HG03095 (cell line): Measurements from ENCODE around the gene GRID1.
"Not testable (repeated sequence)": the region's sequence is repeated elsewhere in the genome, so short reads cannot be mapped to it uniquely, and the experiment has no call there.

Experiments used
- ATAC-seq: cut with Tn5 transposase; IDR thresholded peaks from one replicate; pipeline ENCODE4 v1.9.1; 2021; ENCODE audit warnings: moderate library complexity; ENCODE audit not compliant: unreplicated experiment

Gene GRID1

DNA sequence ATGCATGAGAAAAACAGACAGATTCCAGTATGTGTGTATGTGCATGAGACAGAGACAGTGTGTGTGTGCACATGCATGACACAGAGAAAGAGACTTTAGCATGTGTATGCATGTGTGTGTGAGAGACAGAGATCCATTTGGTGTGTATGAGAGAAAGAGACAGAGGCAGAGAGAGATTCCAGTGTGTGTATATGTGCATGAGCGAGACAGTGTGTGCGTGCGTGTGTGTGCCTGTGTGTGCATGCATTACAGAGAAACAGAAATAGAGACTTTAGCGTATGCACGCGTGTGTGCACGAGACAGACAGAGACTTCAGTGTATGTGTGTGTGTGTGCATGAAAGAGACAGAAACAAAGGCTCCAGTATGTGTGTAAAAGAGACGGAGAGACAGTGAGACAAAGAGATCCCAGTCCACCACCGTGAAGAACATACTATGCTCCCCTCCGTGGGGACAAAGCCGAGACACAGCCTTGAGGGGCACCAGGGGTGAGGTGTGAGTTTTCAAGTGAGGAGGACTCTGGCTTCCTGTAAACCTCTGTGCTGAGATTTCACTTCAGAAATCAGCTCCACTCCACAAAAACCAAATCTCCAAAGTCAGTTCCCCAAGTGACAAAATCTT lies 188.9 kb downstream of the GRID1 start:
- no peak for ATAC-seq

- ATAC-seq = no peak
Measured at GRCh38 chr10:86176850-86177536, 189.6 kb downstream of the GRID1 start.

DNA sequence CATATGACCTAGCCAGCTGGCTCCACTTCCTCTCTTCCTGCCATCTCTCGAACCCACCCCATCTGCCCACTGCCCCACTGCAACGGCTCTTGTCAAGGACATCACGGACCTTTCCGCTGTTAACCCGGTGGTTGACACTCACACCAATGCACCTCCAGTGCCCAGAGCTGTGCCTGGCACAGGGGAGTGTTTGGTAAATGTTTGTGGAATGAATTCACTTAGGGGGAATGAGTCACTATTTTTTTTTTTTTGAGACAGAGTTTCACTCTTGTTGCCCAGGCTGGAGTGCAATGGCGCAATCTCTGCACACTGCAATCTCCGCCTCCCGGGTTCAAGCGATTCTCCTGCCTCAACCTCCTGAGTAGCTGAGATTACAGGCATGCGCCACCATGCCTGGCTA lies 191.1 kb downstream of the GRID1 start:
- ATAC-seq = not testable (repeated sequence)

DNA sequence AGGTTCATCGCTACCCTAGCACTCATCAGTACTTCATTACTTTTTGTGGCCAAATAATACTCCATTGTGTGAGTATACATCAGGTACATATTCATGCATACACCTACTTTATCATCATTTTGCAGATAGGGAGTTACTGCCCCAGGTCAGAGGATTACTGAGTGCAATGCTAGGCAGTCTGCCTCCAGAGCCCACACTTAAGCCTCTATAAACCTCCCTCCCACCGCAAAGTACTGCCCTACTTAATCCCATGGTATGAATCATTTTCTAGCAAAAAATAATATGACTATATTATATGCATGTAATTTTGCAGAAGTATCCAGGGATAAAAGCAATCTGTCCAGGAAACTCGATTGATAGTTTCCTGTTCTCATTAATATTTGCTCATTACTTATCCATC lies 194.3 kb downstream of the GRID1 start:
- no peak for ATAC-seq

- ATAC-seq = no peak
Measured at GRCh38 chr10:86170255-86171108, 196.1 kb downstream of the GRID1 start.

DNA sequence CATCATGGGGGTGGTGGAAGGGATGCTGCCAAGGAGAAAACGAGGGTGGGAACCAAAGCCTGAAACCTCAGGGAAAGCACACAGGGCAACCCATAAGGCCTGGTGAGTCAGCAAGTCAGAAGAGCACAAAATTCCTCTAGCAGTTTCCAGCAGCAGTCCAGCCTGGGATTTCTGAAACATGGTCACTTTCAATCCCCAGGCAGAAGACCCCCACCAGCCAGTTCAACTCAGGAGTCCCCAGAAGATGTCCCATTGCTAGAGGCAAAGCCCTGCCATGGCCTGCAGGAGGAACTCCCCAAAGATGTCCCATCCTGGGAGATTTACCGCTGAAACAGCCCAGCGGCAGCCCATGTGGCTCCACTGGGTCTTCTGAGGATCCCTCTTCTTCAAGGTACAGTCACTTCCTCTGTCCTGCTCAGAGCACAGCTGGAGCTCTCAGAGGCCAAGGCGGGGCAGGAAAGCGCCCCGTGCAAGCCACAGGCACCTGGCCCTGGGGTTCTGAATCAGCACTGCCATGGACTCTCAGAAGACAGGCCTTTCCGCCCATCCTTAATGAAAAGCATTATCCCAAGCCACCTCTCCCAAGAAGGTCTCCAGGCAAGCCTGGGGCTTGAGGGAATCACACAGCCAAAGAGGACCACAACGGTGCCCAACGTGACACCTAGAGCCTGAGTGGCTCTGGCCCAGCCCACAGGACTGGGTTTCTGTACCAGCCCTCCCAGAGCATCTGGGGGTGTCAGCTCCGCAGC lies 196.9 kb downstream of the GRID1 start:
- ATAC-seq = no peak

DNA sequence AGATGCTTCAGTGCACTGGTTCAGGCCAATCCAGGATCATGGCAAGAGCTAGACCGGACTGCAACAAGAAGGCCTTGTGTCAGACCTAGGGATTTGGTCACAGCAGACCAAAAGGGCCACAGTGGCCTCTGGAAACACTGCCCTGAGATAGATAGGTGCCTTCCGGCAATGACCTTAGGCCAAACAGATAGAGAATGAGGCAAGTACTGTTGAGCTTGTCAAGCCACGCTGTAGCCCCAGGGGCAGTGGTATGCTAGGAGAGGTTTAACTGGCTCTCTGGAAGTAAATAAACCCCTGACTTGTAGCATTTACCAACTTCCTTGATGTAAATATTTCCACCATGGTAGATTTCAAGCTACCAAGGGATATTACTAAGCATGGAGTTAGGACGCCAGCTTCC lies 197.5 kb downstream of the GRID1 start:
- no peak for ATAC-seq

DNA sequence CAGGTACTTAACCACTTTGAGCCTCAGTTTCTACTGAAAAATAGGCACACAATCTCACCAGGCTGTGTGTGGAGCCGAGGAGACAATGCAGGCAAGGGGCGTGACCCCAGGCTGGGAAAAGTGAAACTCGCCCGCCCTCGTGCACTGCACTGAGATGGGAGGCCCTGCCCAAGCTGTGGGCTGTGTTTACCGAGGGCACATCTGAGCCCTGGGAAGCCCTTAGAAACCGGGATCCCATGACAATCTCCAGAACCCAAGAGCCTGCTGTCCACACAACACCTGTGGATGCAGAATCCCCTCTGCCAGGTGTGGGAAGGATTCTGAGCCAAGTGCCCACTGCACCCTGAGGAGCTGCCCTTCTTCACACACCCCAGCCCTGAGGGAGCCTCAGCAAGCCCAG lies 198.3 kb downstream of the GRID1 start:
- no peak for ATAC-seq

DNA sequence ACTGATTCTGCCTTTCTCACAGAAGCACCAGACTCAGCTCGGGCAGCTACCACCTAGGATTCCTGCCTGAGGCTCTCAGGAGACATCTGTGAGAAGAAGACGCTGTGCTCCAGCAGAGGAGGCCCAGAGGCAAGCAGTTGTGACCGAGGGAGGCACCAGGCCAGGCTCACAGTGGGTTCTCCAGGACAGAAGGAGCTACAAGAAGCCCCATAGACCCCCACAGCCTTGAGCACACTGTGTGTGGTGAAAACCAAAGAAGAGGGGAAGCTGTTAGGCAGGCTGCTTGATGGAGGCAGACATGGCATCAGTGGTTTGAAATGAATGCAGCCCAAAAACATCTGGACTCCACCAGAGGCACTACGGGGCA lies 198.8 kb downstream of the GRID1 start:
- ATAC-seq = no peak

DNA sequence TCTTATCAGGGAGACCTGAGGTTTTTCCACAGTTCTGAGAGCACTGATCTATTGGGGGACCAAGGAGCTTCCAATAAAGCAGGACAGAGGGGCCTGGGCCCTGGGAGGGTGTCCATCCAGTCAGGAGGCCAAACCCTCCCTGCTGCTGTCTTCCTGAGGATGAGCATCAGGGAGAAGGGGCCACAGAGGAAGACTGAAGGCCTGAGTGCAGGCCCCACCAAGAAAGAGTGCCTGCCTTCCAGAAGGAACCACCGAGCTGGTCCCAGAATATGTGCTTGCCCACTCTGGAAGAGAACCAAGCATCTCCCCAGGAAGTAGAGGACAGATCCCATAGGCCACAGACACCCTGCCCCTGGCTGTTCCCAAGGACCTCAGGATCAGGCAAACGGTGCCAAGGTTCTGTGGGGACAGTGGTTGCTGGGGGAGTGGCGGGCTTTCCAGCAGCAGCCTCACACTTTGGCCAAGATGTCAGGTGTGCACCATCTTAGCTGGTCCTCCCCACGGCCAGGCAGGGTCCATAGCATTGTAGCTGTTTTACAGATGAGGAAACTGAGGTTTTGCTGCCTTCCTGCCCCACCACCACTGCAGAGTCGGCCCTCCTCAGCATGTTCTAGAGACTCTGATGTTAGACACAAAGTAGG lies 199.4 kb downstream of the GRID1 start:
- no peak for ATAC-seq

- no peak for ATAC-seq
Measured at GRCh38 chr10:86165666-86166065, 200.9 kb downstream of the GRID1 start.

DNA sequence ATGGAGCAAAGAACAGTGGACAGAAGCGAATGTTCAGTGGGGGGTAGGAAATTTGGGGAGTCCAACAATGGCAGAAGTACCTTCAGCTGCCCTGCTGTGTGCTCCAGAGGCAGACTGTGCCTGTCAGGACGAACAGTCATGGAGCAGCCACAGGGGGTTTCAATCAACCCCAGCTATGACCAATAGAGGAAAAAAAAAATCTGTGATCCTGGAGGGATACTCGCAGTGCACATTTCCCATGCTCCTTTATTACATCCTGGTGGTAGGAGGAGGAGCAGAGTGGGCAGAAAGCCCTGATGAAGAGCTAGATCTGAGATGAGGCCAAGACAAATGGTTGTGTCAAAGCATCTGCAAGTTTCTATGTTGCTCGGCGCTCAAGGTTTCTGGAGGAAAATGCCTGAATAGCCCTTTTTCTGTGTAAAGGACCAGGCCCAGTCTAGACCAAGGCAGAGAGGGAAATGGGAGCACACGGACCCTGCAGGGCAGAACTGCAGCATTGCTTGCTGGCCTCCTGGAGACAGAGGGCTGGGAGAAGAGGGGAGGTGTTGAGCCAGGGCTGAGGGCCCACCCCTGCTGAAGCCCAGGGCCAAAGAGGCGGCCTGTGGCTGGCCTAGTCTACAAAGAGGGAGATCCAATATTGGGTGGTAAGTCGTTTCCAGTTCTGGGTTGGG lies 201.5 kb downstream of the GRID1 start:
- ATAC-seq = no peak

DNA sequence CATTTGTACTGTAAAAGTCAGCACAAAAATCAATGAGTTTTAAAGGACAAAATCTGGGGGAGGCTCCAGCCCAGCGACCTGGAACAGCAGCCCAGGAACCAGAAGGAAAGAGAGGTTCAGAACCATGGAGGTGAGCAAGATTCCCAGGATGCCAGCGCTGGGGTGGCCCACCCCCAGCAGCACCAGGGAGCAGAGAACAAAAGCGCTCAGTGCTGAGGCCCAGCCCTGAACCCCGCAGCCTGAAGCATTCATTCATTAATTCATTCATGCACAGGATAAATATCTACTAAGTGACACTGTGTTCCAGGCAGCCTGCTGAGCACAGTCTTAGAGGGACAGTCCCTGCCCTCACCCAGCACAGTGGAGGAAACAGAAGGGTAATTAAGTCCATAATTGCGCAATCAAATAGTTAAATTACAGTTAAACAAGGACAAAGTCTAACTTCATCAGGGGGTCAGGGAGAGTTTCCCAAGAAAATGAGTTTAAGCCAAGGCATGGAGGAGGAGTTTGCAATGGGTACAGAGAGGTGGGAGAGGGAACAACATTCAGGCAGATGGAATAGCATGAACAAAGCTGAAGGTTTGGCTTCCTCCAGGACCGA lies 202.3 kb downstream of the GRID1 start:
- ATAC-seq = no peak

DNA sequence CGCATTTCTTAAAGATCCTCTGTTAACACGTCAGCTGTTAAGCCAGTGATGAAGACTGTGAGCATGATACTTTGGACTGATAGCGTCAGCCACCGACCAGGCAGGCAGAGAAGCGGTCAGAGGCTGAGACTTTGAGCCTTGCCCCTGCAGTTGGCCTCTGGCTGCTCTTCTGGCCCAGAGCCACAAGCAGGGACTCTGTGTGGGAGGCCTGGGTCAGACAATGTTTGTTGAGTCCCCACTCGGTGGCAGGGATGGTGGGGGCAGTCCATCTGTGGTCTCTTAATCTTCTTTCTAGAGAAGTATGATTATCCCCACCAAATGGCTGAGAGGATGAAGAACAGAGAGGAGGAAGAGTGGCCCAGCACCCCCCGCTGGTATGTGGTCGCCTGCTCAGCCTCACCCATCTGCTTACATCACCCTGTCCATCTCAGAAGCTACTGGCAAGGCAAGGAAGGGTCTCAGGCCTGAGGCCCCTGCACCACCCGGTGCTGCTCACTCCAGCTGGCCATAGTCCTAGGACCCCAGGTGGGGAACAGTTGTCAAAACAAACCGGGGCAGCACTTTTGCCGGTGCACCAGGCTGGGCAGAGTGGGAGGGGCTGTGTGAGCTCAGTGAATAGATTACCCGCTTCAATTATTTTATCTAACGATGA lies 202.9 kb downstream of the GRID1 start:
- no peak for ATAC-seq

DNA sequence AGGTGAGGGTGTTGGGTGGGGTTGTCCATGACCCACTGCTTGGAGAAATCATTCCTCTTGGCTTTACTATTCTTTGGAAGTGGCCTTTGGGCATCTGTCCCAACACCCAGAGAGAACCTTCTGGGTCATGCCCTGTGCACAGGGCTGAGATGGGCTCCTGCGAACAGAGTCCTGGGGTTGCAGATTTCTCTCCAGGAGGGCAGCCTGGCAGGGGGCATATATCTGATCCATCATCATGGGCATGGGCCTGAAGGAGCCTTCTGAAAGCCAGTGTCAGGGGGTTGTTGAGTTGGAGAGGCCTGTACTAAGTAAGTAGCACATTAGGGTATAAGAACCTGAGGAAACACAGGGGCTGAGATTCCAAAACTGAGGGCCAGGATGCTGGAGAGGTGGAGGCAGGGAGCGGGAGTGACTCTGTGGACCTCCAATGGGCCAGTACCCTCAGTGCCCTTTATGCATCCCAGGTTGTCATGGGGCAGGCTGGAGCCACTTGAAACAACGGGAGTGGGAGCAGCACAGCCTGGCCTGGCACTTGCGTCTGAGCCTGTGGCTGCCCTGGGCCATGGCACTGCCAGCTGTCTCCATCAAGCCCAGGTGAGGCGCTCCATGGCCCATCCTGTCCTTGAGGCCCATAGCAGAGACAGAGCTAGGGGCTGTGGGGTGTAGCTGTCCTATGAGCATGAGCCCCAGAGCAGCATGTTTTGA lies 203.7 kb downstream of the GRID1 start:
- ATAC-seq = no peak

DNA sequence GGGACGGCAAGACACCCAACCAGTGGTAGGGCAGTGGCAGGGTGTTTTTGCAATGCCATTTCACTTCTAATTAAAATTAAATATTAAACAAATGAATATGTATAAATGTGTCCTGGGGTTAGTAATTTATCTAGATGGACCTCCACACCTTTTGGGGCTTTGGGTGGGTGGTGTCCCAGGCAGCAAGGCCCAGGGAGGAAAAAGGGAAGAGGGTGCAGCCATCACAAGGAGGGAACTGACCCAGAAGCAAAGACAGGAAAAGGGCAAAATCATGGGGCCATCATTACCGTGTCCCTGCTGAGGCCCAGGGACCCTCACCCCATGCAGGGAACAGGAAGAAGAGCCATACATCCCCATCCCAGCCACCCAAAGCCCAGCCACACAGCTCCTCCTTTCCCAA lies 204.6 kb downstream of the GRID1 start:
- ATAC-seq = no peak

DNA sequence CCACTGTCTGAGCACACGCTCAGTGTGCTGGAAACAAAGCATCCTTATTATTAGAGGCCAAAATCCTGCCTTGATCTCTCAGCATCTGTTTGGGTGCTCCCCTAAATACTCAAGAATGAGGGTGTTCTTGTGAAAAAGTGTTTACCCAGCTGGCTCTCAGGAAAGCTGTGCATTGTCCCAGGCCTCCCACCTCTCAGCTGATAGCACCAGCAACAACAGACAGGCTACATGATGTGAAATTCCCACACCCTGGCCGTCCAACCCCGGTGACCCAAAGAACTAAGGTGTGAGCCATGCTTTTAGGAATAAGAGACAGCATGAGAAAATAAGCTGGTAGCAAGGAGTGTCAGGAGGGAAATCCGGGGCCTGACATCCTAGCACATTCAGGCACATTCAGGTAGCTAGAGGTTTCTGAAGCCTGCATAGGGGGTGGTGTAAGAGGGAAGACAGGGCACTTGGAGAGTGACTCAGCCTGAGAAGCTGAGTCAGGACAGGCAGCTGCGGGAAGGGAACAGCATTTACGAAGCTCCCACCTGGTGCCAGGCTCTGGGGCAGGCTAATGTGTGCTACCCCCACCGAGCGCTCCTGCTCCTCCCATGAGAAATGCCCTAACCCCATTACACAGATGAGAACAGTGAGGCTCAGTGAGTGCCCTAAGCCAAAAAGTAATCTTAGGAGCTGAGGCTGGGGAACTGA lies 205.6 kb downstream of the GRID1 start:
- ATAC-seq = no peak

GRCh38 chr10:86159797-86160196 lies 206.8 kb downstream of the GRID1 start:
- no peak for ATAC-seq
